GM21423 (cell line): ENCODE results near the gene RANBP1.

Experiments used
- ATAC-seq: cut with Tn5 transposase; IDR thresholded peaks from one replicate; pipeline ENCODE4 v1.9.1; 2021; ENCODE audit warnings: mild to moderate bottlenecking, moderate library complexity; ENCODE audit not compliant: unreplicated experiment

RANBP1 gene

GRCh38 chr22:20167643-20168322 is 51.9 kb downstream of the RANBP1 start:
- no peak for ATAC-seq

- no peak for ATAC-seq
Observed at GRCh38 chr22:20169253-20169822, 53.4 kb downstream of the RANBP1 start.

DNA sequence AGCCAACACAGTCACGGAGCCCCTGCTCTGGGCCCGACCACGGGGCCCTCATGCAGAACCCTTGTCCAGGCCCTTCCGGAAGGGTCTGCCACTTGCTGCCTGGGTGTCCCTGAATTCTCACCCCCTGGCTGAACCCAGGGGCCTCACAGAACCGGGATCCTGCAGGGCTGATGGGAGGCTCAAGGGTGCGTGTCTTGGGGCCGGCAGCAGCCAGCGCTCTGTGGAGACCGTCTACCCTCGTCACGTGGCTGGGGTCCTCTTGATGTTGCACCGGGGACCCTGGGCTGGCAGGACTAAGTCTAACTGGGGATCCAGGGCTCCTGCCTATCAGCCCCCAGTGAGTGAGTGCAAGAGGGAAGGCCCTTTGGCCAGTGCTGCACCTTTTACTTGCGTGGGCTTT is 54.3 kb downstream of the RANBP1 start:
- no peak for ATAC-seq

DNA sequence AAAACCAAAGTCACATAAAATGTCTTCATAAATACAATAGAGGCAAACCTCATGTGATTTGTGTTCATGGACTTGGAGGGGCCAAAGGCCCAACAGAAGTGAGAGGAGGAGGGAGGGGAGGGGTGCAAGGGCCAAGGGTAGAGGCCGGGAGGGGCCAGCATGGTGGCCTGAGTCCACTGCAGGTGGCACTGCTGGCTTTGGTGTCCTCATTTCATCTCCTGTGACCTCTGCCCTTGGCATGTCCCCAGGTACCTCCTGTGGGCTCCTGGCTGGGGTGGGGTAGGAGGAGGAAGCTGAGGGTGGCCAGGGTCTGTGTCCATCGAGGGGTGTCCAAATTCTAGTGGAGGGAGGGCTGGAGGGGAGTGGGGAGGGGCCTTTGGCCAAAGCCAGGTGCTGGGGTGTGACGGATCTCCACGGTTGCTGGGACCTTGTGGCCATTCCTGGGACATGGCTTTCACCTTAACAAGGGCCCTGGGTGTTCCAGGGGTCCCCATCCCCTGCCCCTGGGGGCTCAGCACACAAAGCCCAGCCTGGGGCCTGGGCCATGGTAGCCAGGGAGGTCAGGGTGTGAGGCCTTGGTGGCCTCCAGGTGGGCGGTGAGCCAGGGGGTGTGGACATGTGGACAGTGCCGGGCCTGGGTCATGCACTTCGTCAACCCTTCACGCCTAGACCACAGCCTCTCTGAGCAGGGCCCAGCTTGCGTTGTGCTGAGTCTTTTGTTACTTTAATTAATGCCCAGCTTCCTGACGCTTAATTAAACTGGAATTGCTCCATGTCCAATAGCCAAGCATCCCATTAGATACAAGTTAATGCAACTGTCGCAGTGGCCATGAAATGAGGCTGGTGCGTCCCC is 55.6 kb downstream of the RANBP1 start:
- no peak for ATAC-seq

- no peak for ATAC-seq
Observed at GRCh38 chr22:20172141-20172613, 56.3 kb downstream of the RANBP1 start.

DNA sequence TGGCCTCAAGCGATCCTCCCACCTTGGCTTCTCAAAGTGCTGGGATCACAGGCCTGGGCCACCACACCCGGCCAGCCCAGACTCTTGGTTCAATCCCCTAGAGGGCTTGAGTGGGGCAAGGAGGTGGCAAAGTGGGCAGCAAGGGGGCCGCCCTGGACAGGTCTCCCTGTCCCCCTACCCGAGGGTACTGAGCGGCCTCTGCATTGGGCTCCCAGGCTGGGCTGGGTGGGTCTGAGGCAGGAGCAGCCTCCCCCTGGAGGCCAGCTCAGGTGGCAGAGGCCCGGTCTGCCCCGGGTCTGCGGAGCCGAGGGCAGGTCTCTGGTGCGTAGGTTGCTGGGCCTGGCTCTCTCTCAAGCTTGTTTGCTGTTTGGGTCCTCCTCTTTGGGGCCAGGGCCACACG is 57.3 kb downstream of the RANBP1 start:
- ATAC-seq: no peak

DNA sequence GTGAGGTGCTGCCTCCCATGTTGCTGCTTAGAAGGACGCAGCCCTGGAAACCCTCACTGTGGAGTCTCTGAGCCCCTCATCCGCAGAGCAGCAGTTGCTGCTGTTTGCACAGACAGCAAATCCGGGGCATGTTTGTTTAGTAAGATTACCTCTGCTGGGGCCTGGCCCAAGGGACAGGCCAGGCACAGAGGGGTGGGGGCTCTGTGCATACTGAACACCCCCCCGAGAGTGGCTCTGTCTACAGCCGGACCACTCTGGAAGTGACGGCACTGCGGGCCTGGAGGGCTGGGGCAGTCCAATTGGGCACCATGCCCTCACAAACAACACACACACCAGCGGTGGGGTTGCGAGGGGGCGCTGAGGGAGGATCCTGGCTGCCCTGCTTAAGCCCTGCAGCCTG is 57.9 kb downstream of the RANBP1 start:
- no peak for ATAC-seq

GRCh38 chr22:20174785-20175596 is 59.1 kb downstream of the RANBP1 start:
- ATAC-seq: no peak

DNA sequence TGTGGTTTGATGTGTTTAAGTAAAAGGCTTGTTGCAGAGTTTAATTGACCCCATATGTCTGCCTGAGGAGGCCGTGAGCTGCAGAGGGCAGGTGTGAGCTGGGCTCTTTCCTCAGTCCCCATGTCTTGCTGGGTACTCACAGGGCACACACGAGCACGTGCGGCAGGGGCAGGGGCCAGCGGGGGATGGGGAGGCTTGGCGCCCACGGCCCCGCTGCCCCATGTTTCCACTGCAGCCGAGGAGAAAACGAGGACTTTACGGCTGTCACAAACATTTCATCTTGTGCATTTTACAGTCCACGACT is 59.6 kb downstream of the RANBP1 start:
- no peak for ATAC-seq

- ATAC-seq: no peak
Observed at GRCh38 chr22:20176421-20177085, 60.6 kb downstream of the RANBP1 start.
